Immature natural killer cell (primary cell): ENCODE data around the gene KLHL13. TPM values are rescaled to one million over a fixed set of nuclear protein-coding genes. Genes with fewer than 3 reads are reported as not detected.
"Not testable (repeated sequence)": the region's sequence is repeated elsewhere in the genome, so short reads cannot be mapped to it uniquely, and the experiment has no call there.

Source experiments
- DNase-seq, 3 donors: peaks; one replicate each; pipeline ENCODE4 v3.0.0; 2022; ENCODE audit warnings: mixed read lengths in 1 of 3
- H3K27ac Mint-ChIP-seq, 6 donors: one replicate each; pipeline ENCODE4 v1.8.0; 2020; ENCODE audit warnings: mixed read lengths in 6 of 6, mild to moderate bottlenecking in 5 of 6, inconsistent platforms in 4 of 6, moderate library complexity in 3 of 6
- H3K27me3 Mint-ChIP-seq, 3 donors: one replicate each; pipeline ENCODE4 v1.8.0; 2020 to 2021; ENCODE audit warnings: low read depth in 3 of 3, mild to moderate bottlenecking in 3 of 3, mixed read lengths in 3 of 3, moderate library complexity in 3 of 3, inconsistent platforms in 1 of 3
- H3K36me3 Mint-ChIP-seq, 3 donors: one replicate each; pipeline ENCODE4 v1.8.0; 2020; ENCODE audit warnings: mixed read lengths in 3 of 3, inconsistent platforms in 2 of 3, mild to moderate bottlenecking in 2 of 3
- H3K4me1 Mint-ChIP-seq, 2 donors: one replicate each; pipeline ENCODE4 v1.8.0; 2020; ENCODE audit warnings: inconsistent platforms in 2 of 2, mild to moderate bottlenecking in 2 of 2, mixed read lengths in 2 of 2, moderate library complexity in 1 of 2
- H3K4me3 Mint-ChIP-seq, 5 donors: one replicate each; pipeline ENCODE4 v1.8.0; 2020; ENCODE audit warnings: mild to moderate bottlenecking in 5 of 5, mixed read lengths in 5 of 5, inconsistent platforms in 3 of 5, moderate library complexity in 3 of 5
- H3K9me3 Mint-ChIP-seq, 6 donors: one replicate each; pipeline ENCODE4 v1.8.0; 2020; ENCODE audit warnings: mild to moderate bottlenecking in 6 of 6, mixed read lengths in 6 of 6, inconsistent platforms in 4 of 6, moderate library complexity in 3 of 6
- polyA plus RNA-seq, 3 donors: library from polyadenylated mRNA; unstranded; fragments of 300-500 nt; fragmentation: Illumina TruSeq; gene quantifications; one replicate each; pipeline ENCODE4 v1.2.3, GENCODE V29; 2021

KLHL13 gene
- polyA plus RNA-seq, 3 donors from 2014 or later = 0.43 to 2.6 (median 1.3) TPM

DNA sequence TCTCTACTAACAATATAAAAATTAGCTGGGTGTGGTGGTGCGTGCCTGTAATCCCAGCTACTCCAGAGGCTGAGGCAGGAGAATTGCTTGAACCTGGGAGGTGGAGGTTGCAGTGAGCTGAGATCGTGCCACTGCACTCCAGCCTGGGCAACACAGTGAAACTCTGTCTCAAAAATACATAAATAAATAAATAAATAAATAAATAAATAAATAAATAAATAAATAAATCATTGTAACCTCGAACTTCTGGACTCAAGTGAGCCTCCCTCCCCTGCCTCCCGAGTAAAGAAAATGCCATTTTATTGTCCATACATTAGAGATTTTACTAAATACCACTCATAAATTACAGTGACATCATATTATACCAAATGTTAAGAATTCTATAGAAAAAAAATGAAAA lies 7.6 kb upstream of the KLHL13 start:
- not testable (repeated sequence) for H3K36me3 Mint-ChIP-seq, H3K27ac Mint-ChIP-seq, DNase-seq, H3K4me3 Mint-ChIP-seq, H3K9me3 Mint-ChIP-seq, H3K27me3 Mint-ChIP-seq, H3K4me1 Mint-ChIP-seq

DNA sequence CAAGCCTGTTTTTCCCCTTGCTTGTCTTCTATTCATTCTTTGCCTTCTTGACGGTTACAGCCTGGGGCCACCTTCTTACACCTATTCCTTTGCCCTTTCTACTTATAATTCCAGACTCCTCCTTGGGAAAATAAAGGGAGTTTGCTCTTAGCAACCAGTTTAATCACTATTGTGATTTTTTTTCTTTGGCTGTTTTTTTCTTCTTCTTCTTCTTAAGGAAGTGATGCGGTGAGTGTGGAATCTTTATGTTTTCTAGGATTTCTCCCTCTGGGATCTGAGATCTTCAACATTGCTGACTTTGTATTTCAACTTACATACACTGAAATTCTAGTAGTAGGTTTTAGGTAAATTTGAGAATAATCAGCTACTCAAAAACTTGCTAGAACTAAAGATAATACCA lies 1.1 kb upstream of the KLHL13 start:
- H3K27me3 Mint-ChIP-seq = peaks cover 2 to 14% (median 4%) of the 10 kb centered on the region in 3 donors
- H3K4me1 Mint-ChIP-seq = peaks cover 4 to 14% of the 10 kb centered on the region in 2 donors
- H3K27ac Mint-ChIP-seq = no peak overlapping the region
- peak overlapping the region in 4 of 5 donors; percentile 6 to 68 (median 36) for H3K4me3 Mint-ChIP-seq
- DNase-seq = no peak
- H3K36me3 Mint-ChIP-seq = no peaks in the 10 kb centered on the region
- H3K9me3 Mint-ChIP-seq = no peaks in the 10 kb centered on the region

GRCh38 chrX:118115953-118116712 lies 477 bp downstream of the KLHL13 start:
- peak; percentile 3 to 16 (median 6) for DNase-seq
- H3K27ac Mint-ChIP-seq = peak overlapping the region in 3 of 6 donors; percentile 17 to 41 (median 31)
- H3K36me3 Mint-ChIP-seq = no peaks in the 10 kb centered on the region
- peaks cover 4 to 14% of the 10 kb centered on the region in 2 donors for H3K4me1 Mint-ChIP-seq
- peak overlapping the region; percentile 69 to 86 (median 78) for H3K4me3 Mint-ChIP-seq
- H3K27me3 Mint-ChIP-seq = peaks cover 2 to 14% (median 4%) of the 10 kb centered on the region in 3 donors
- H3K9me3 Mint-ChIP-seq = no peaks in the 10 kb centered on the region

GRCh38 chrX:118114971-118115370 lies 1.6 kb downstream of the KLHL13 start:
- Mint-ChIP-seq H3K27ac (no peak overlapping the region), H3K4me3 (peak overlapping the region in 1 of 5 donors; percentile 20)

DNA sequence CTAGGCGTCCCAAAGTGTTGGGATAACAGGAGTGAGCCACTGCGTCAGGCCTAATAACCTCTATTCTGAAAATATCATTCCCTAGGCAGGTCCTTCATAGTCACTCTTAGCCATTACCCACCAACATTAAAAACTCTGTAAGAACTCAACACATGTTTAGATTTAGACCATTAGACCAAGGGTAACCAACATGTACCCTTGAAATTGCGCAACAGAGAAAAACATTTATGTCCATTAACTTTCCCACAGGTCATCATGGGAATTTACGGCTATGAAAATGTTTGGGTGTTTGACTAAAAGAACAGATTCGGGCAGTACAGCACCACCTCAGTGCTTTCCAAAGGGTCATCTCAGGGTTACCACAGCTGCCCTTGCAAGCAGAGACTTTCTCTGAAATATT lies 7.5 kb downstream of the KLHL13 start:
- H3K27ac Mint-ChIP-seq = no peak overlapping the region
- H3K36me3 Mint-ChIP-seq = no peaks in the 10 kb centered on the region
- no peaks in the 10 kb centered on the region for H3K9me3 Mint-ChIP-seq
- DNase-seq = no peak
- H3K4me3 Mint-ChIP-seq = no peak overlapping the region
- H3K4me1 Mint-ChIP-seq = no peaks in the 10 kb centered on the region
- peaks cover 0 to 5% (median 2%) of the 10 kb centered on the region in 3 donors for H3K27me3 Mint-ChIP-seq

More at GRCh38 chrX:118114971-118115370, 1.6 kb downstream of the KLHL13 start:
- H3K36me3 Mint-ChIP-seq = no peaks in the 10 kb centered on the region
- peaks cover 4 to 14% of the 10 kb centered on the region in 2 donors for H3K4me1 Mint-ChIP-seq
- no peaks in the 10 kb centered on the region for H3K9me3 Mint-ChIP-seq
- DNase-seq = no peak
- H3K27me3 Mint-ChIP-seq = peaks cover 2 to 14% (median 4%) of the 10 kb centered on the region in 3 donors

DNA sequence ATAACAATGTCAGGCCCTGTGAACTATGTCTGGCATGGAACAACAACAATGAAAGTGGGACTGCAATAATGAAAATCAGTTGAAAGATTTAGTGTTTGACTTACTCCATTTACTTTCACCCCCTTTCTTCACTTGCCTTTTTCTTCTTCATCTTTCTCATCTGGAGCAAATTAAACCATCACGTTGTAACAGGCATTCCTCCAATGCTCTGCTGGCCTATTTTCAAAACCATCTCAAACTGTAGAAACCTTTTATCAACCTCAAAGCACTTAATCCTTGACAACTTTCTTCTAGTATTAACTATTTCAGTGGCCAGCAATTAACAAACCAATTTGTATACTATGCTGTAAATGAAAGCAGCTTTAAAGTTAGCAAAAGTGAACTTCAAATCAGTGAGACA lies 8.3 kb downstream of the KLHL13 start:
- Mint-ChIP-seq H3K9me3 (no peaks in the 10 kb centered on the region), H3K4me1 (no peaks in the 10 kb centered on the region), H3K27me3 (peaks cover 0 to 5% (median 2%) of the 10 kb centered on the region in 3 donors), H3K36me3 (no peaks in the 10 kb centered on the region), H3K27ac (no peak overlapping the region), H3K4me3 (no peak overlapping the region)
- DNase-seq = no peak

DNA sequence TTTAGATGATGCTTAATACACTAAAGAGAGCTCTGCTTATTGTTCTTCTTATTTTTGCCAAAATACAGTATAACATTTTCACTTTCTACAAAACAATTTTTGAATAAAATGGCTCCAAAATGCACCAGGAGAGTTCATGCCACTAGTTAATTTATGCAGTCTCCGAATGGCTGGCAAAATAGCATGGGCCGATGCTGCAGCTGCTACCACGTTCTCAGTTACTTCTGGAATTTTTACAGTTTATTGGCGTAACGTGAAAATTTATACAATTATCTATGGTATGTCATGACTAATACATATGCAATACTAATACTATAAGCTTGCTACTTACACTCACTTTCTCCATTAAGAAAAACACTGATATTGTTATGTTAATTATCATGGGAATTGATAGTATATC lies 16.5 kb downstream of the KLHL13 start:
- Mint-ChIP-seq H3K4me3 (no peak overlapping the region), H3K36me3 (no peaks in the 10 kb centered on the region)

DNA sequence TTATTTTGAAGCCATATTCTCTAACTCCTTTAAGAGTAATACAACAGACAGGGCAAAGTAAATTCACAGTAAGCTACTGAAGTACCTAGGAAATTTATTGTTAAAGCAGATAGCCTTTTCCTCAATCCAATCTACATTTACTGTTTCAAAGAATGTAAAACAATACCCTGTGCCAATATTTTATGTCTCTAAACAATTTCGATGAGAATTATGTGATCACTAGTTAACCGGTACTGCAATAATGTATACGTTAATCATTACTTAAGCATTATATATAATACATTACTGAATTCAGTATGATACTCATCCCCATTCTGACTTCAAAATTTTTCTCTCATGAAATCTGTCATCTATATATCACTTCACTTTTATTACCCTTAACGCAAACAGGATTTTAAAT lies 28.5 kb downstream of the KLHL13 start:
- H3K27me3 Mint-ChIP-seq = peaks cover 0 to 4% (median 2%) of the 10 kb centered on the region in 3 donors
- H3K9me3 Mint-ChIP-seq = peaks cover 0 to 5% (median 2%) of the 10 kb centered on the region in 6 donors
- no peak for DNase-seq
- no peaks in the 10 kb centered on the region for H3K36me3 Mint-ChIP-seq
- no peaks in the 10 kb centered on the region for H3K4me1 Mint-ChIP-seq
- no peak overlapping the region for H3K27ac Mint-ChIP-seq
- no peak overlapping the region for H3K4me3 Mint-ChIP-seq

More for the DNA sequence above, 16.5 kb downstream of the KLHL13 start:
- Mint-ChIP-seq H3K4me1 (no peaks in the 10 kb centered on the region), H3K9me3 (no peaks in the 10 kb centered on the region), H3K27me3 (peaks cover 0 to 4% (median 3%) of the 10 kb centered on the region in 3 donors), H3K27ac (no peak overlapping the region)
- DNase-seq = no peak

DNA sequence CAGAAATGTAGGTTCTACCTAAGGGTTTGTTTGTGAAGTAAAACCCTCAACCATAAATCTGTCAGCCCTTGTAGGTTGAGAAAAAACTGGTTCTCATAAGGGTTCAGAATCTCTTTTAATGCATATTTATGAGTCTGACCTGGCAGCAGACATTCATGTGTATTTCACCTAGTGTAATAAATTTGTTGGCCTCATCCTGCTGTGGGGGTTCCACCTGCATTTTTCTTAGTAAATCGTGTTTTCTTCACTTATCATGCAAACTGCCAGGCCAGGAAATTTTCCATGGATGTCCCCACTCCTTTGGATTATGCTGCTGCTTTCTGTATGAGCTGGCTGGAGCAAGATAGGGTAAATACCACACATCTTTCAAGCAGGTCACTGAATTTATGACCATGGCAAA lies 42.4 kb downstream of the KLHL13 start:
- Mint-ChIP-seq H3K4me3 (no peak overlapping the region), H3K27ac (no peak overlapping the region), H3K27me3 (peaks cover 0 to 6% (median 2%) of the 10 kb centered on the region in 3 donors), H3K9me3 (no peaks in the 10 kb centered on the region), H3K4me1 (no peaks in the 10 kb centered on the region), H3K36me3 (no peaks in the 10 kb centered on the region)
- DNase-seq = no peak

GRCh38 chrX:118066867-118067515 lies 49.6 kb downstream of the KLHL13 start:
- Mint-ChIP-seq H3K27me3 (peaks cover 0 to 7% (median 5%) of the 10 kb centered on the region in 3 donors), H3K4me1 (no peaks in the 10 kb centered on the region), H3K4me3 (no peak overlapping the region), H3K27ac (no peak overlapping the region), H3K36me3 (no peaks in the 10 kb centered on the region), H3K9me3 (no peaks in the 10 kb centered on the region)
- DNase-seq = no peak

DNA sequence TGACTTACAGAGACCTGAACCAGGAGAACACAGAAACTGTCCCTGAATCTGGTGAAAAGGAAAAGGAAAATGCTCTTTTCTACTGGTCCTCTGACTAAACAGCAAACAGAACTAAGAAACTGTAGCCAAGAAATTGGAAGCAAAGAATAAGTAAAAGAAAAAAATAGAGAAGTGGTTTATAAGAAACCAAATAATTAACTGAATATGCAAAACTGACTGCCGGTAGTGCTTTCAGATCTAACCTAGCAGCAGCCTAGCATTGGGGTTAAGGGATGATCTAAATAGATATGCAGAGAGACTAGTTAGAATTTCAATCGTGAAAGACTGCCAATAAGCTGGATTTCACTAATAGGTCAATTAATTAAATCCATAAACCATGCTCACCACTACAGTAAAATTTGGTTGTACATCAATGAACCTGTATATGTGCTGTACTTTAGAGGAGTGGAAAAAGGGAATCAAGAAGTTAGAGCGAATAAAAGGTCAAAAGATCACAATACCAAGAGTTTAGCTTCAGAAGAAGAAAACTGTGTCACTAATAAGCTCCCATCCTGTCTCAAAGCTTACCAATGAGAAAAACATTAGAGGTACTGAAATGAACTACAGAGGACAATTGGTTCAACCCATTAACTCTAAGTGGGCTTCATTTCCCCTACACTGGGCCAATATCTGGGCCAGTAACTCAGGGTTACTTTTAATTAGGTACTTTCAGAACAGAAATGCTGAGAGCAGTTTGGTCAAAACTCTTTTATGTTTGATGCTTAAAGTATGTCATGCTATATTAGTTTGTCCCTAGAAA lies 53.6 kb downstream of the KLHL13 start:
- Mint-ChIP-seq H3K36me3 (no peaks in the 10 kb centered on the region), H3K27ac (no peak overlapping the region), H3K9me3 (peaks cover 0 to 3% (median 0%) of the 10 kb centered on the region in 6 donors), H3K27me3 (peaks cover 0 to 7% (median 2%) of the 10 kb centered on the region in 3 donors), H3K4me3 (no peak overlapping the region), H3K4me1 (no peaks in the 10 kb centered on the region)
- DNase-seq = no peak

DNA sequence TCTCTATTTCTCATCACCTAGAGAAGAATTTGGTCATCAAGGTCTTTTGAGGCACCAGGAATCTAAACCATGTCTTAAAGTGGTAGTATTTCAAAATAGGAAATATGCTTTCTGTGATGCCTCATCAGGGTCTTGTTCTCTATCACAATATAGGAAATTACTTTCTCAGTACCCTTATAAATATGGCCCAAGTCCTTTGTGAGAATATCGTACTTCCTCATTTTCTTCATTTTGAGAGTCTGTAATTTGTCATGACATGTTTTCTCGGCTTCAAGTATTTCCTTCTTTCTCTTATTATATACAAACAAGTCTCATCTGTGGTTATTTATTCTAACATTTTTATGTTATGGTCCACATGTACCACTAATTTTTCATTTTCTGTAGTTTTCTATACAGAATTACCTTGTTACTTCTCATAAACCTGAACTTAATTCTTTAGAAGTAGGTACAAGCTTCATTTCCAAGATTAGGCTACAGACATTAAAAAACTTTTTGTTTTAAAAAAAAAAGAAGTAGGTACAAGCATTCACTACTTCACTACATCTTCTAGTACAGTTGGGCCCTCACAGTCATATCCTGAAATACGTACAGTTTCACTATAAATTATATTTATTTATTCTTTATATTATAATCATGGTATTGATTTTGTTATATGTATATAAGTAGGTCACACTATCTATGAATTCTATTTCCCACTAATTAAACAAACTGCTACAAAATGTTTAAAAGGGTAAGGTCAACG lies 54.4 kb downstream of the KLHL13 start:
- DNase-seq = no peak
- H3K27me3 Mint-ChIP-seq = peaks cover 0 to 7% (median 0%) of the 10 kb centered on the region in 3 donors
- no peaks in the 10 kb centered on the region for H3K4me1 Mint-ChIP-seq
- no peaks in the 10 kb centered on the region for H3K36me3 Mint-ChIP-seq
- H3K27ac Mint-ChIP-seq = no peak overlapping the region
- peaks cover 0 to 3% (median 0%) of the 10 kb centered on the region in 6 donors for H3K9me3 Mint-ChIP-seq
- H3K4me3 Mint-ChIP-seq = no peak overlapping the region

DNA sequence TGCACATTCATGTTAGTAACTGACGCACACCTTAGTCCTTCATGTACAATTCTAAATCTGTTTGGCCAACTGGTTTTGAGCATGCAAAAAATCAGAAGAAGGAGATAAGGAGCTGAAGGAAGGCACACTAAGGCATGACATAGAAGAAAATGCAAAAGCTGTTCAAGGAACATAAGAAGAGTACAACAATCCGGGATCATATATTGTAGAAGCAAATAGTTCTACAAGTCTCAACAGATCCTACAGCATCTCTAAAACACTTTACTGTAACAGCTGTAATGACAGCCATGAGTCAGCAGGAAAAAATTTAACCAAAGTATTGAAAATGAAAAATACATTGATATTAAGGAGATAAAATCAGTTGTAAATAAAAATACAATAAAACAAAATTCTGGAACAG lies 57.7 kb downstream of the KLHL13 start:
- Mint-ChIP-seq H3K36me3 (no peaks in the 10 kb centered on the region), H3K9me3 (peaks cover 0 to 3% (median 0%) of the 10 kb centered on the region in 6 donors), H3K4me3 (no peak overlapping the region), H3K4me1 (no peaks in the 10 kb centered on the region), H3K27ac (no peak overlapping the region), H3K27me3 (peaks cover 0 to 6% (median 0%) of the 10 kb centered on the region in 3 donors)
- DNase-seq = no peak
